B cell (primary cell): Measurements from ENCODE around the gene ABI3BP. TPM values are rescaled to one million over a fixed set of nuclear protein-coding genes. Genes with fewer than 3 reads are reported as not detected.

Experiments
- ATAC-seq: fragments of 200-7000 bp; cut with Tn5 transposase; one replicate; pipeline ENCODE4 v1.10.0; 2021; ENCODE audit warnings: low read depth, mild to moderate bottlenecking, moderate number of reproducible peaks, moderate library complexity
- CTCF ChIA-PET: fragments of 350-600 bp; sonication (Branson Sonifier 250); formaldehyde crosslinking; loops from one replicate; lab custom pipeline; 2021; ENCODE audit warnings: antibody characterized with exemption, inconsistent platforms; lab: Charles Lee
- POLR2A ChIA-PET: fragments of 350-600 bp; sonication (Branson Sonifier 250); formaldehyde crosslinking; loops from one replicate; lab custom pipeline; 2021; ENCODE audit warnings: antibody characterized with exemption; lab: Charles Lee
- DNase-seq: peaks from one replicate; pipeline ENCODE4 v3.0.0; 2013
- H2AFZ ChIP-seq: 2 replicates; pipeline ENCODE4 v1.6.1; 2012; ENCODE audit warnings: mild to moderate bottlenecking, low read depth, low read length; ENCODE audit not compliant: insufficient read depth, poor library complexity, severe bottlenecking
- H3K27ac ChIP-seq, 2 donors: 1 replicate in 1 of 2; 2 replicates in 1 of 2; pipeline ENCODE4 v1.5.1; 2012 to 2013; ENCODE audit warnings: low read length in 2 of 2, mild to moderate bottlenecking in 2 of 2, moderate library complexity in 1 of 2
- H3K27me3 ChIP-seq, 4 experiments: fragments of 200-600 bp in 1 of 4; sonication (generic) in 1 of 4; replicated peaks in 1 of 4; 1 replicate in 2 of 4; 2 replicates in 2 of 4; pipeline versions ENCODE4 v1.6.1 to v1.7.0; 2013 to 2016; ENCODE audit warnings: low read length in 3 of 4, mild to moderate bottlenecking in 2 of 4, mixed read lengths in 1 of 4, moderate library complexity in 1 of 4; ENCODE audit not compliant: insufficient read depth in 4 of 4, control insufficient read depth in 3 of 4; ENCODE audit errors: control extremely low read depth in 1 of 4
- H3K36me3 ChIP-seq, 2 experiments: replicated peaks in 1 of 2; 1 replicate in 1 of 2; 2 replicates in 1 of 2; pipeline versions ENCODE4 v1.6.1 to v1.7.1; 2013; ENCODE audit warnings: low read length in 1 of 2; ENCODE audit not compliant: insufficient read depth in 2 of 2, control insufficient read depth in 1 of 2; ENCODE audit errors: control extremely low read depth in 1 of 2, extremely low read depth in 1 of 2
- H3K4me1 ChIP-seq, 2 donors: fragments of 200-600 bp in 1 of 2; sonication (generic) in 1 of 2; 1 replicate in 1 of 2; 2 replicates in 1 of 2; pipeline versions ENCODE4 v1.5.1 to v1.6.1; 2013 to 2017; ENCODE audit warnings: low read length in 2 of 2; ENCODE audit not compliant: control insufficient read depth in 2 of 2, insufficient read depth in 2 of 2
- H3K4me2 ChIP-seq: replicated peaks from 2 replicates; pipeline ENCODE3; 2012; ENCODE audit warnings: mild to moderate bottlenecking, low read depth, low read length; ENCODE audit not compliant: poor library complexity, severe bottlenecking
- H3K4me3 ChIP-seq, 5 experiments: fragments of 200-600 bp in 1 of 5; sonication (generic) in 1 of 5; 1 replicate in 3 of 5; 2 replicates in 2 of 5; pipeline versions ENCODE4 v1.5.1 to v1.7.0; 2011 to 2016; ENCODE audit warnings: low read length in 4 of 5, mild to moderate bottlenecking in 4 of 5, low read depth in 2 of 5, control low read depth in 1 of 5, moderate library complexity in 1 of 5; ENCODE audit not compliant: insufficient read depth in 1 of 5; ENCODE audit errors: control extremely low read depth in 1 of 5, extremely low read depth in 1 of 5
- H3K79me2 ChIP-seq: fragments of 200-600 bp; sonication (generic); one replicate; pipeline ENCODE4 v1.6.0; 2016; ENCODE audit warnings: low read length; ENCODE audit not compliant: control insufficient read depth, insufficient read depth
- H3K9ac ChIP-seq: fragments of 200-600 bp; sonication (generic); 2 replicates; pipeline ENCODE4 v1.6.1; 2017; ENCODE audit warnings: mild to moderate bottlenecking, low read length, moderate library complexity
- H3K9me3 ChIP-seq, 3 donors: one replicate each; pipeline versions ENCODE4 v1.6.1 to v1.7.1; 2013; ENCODE audit warnings: low read length in 2 of 3; ENCODE audit not compliant: control insufficient read depth in 2 of 3, insufficient read depth in 1 of 3; ENCODE audit errors: control extremely low read depth in 1 of 3
- H4K20me1 ChIP-seq: 2 replicates; pipeline ENCODE4 v1.6.0; 2012; ENCODE audit warnings: mild to moderate bottlenecking, low read length; ENCODE audit not compliant: insufficient read depth, control insufficient read depth, poor library complexity, severe bottlenecking
- H3K27ac Mint-ChIP-seq: one replicate; pipeline ENCODE4 v1.8.0; 2021; ENCODE audit warnings: mixed read lengths
- H3K27me3 Mint-ChIP-seq: one replicate; pipeline ENCODE4 v1.8.0; 2021; ENCODE audit warnings: mixed read lengths
- H3K4me1 Mint-ChIP-seq: one replicate; pipeline ENCODE4 v1.8.0; 2021; ENCODE audit warnings: mixed read lengths
- H3K4me3 Mint-ChIP-seq: one replicate; pipeline ENCODE4 v1.8.0; 2021; ENCODE audit warnings: mixed read lengths
- H3K9me3 Mint-ChIP-seq: one replicate; pipeline ENCODE4 v1.8.0; 2022; ENCODE audit warnings: mixed read lengths; ENCODE audit not compliant: insufficient read depth
- CTCF ChIP-seq: fragments of 200-600 bp; IDR thresholded peaks from one replicate; pipeline ENCODE4 v1.8.0; 2022; ENCODE audit warnings: antibody characterized with exemption, mild to moderate bottlenecking
- EZH2 ChIP-seq: IDR thresholded peaks from 2 replicates; pipeline ENCODE4 v1.6.1; 2012; ENCODE audit warnings: borderline replicate concordance, low read depth, mild to moderate bottlenecking, moderate library complexity, low read length; ENCODE audit not compliant: insufficient read depth, poor library complexity, severe bottlenecking
- WGBS: methylation state at CpG from one replicate; pipeline ENCODE4 v1.1.5; 2013; ENCODE audit warnings: missing lambda C conversion rate; ENCODE audit not compliant: insufficient coverage; 5-methylcytosine and 5-hydroxymethylcytosine counted together
- intact Hi-C: fragments of 100-400 bp; cut with micrococcal nuclease; formaldehyde crosslinking; loops from one replicate; pipeline ENCODE4 v1.10.0; 2022
- polyA plus RNA-seq: library from polyadenylated mRNA; depleted of rRNA; stranded (reverse); fragments of >200 nt; gene quantifications from 2 replicates; pipeline ENCODE4 v1.2.3, GENCODE V29; 2012
- total RNA-seq, 2 donors: library from RNA; stranded (reverse); fragments of 120-200 nt in 1 of 2; gene quantifications; 1 replicate in 1 of 2; 2 replicates in 1 of 2; pipeline versions ENCODE4 v1.2.3 to v1.2.4, GENCODE V29; 2013 to 2022

ABI3BP gene
- total and polyA plus RNA-seq, 2 donors (not counting 1 experiment from before 2014, with no cell fraction given) = not detected

- Mint-ChIP-seq H3K27me3 (no peaks in the 10 kb centered on the region), H3K4me1 (no peaks in the 10 kb centered on the region), H3K27ac (no peak overlapping the region), H3K9me3 (no peaks in the 10 kb centered on the region), H3K4me3 (no peak overlapping the region)
- Histone ChIP-seq H3K27me3 (no peaks in the 10 kb centered on the region), H3K4me2 (no peak overlapping the region), H3K79me2 (no peaks in the 10 kb centered on the region), H3K9me3 (peaks cover 0 to 3% (median 0%) of the 10 kb centered on the region in 3 donors), H3K36me3 (no peaks in the 10 kb centered on the region), H3K4me3 (no peak overlapping the region), H3K9ac (no peak overlapping the region), H4K20me1 (no peaks in the 10 kb centered on the region), H3K4me1 (no peaks in the 10 kb centered on the region), H3K27ac (no peak overlapping the region), H2AFZ (no peak overlapping the region)
- ATAC-seq (no peak), DNase-seq (no peak)
- CTCF ChIA-PET = no interaction called here
- POLR2A ChIA-PET = no interaction called here
- intact Hi-C loops = no loop called here
- TF ChIP-seq CTCF (no peak), EZH2 (no peak)
- WGBS = 76% methylated on average over 2 of the region's 2 CpGs
These were observed 36.9 kb downstream of the ABI3BP start for GRCh38 chr3:100956276-100956675.

- H3K9me3 Mint-ChIP-seq = no peaks in the 10 kb centered on the region
- TF ChIP-seq EZH2 (no peak), CTCF (no peak)
- Histone ChIP-seq H3K27ac (no peak overlapping the region), H3K79me2 (no peaks in the 10 kb centered on the region), H4K20me1 (no peaks in the 10 kb centered on the region), H3K4me2 (no peak overlapping the region), H3K36me3 (no peaks in the 10 kb centered on the region), H3K9me3 (peaks cover 0 to 3% (median 0%) of the 10 kb centered on the region in 3 donors), H3K27me3 (no peaks in the 10 kb centered on the region), H2AFZ (no peak overlapping the region), H3K4me3 (no peak overlapping the region), H3K4me1 (no peaks in the 10 kb centered on the region), H3K9ac (no peak overlapping the region)
- ATAC-seq (no peak), DNase-seq (no peak)
- H3K27me3 Mint-ChIP-seq = no peaks in the 10 kb centered on the region
- H3K4me3 Mint-ChIP-seq = no peak overlapping the region
- WGBS = 94% methylated on average over 2 of the region's 4 CpGs
- POLR2A ChIA-PET = no interaction called here
- H3K27ac Mint-ChIP-seq = no peak overlapping the region
- no peaks in the 10 kb centered on the region for H3K4me1 Mint-ChIP-seq
- intact Hi-C loops = no loop called here
- CTCF ChIA-PET = no interaction called here
These were observed 38.2 kb downstream of the ABI3BP start for GRCh38 chr3:100954990-100955389.
